ENCODE results near the gene CAMK1G. TPM values are rescaled to one million over a fixed set of nuclear protein-coding genes. Genes with fewer than 3 reads are reported as not detected.
A peak's percentile ranks its signal among the peaks of the same experiment; 100 is the strongest.

Gene CAMK1G
- total and polyA plus RNA-seq, 2 of the 4 experiments (the other 2 are of a cell fraction): 0.72 to 1.8 TPM

- no peak overlapping the region for H4K5ac ChIP-seq (ENCODE audit: low read depth, low read length)
- H3K9me3 ChIP-seq (ENCODE audit: control insufficient read depth, insufficient read depth, low read length): no peaks in the 10 kb centered on the region
- no peak overlapping the region for H4K91ac ChIP-seq (ENCODE audit: insufficient read depth, low read depth, low read length)
- dilution Hi-C loops (cut with HindIII; ENCODE audit: low sequenced_read_pairs, unreplicated experiment): no loop called here
- H3K56ac ChIP-seq (ENCODE audit: extremely low read depth, insufficient read depth, low read length): no peak overlapping the region
- no peak overlapping the region for H3K4me3 ChIP-seq (ENCODE audit: insufficient read depth, low read depth, low read length)
- no TSS peak for BruUV-seq (replicated peaks)
- H3K23ac ChIP-seq (ENCODE audit: low read depth, low read length): no peak overlapping the region
- peak overlapping the region; percentile 27 for H2AFZ ChIP-seq (replicated peaks; ENCODE audit: low read length, poor library complexity)
- CTCF ChIA-PET: interaction anchor here (0.6 to 0.7 kb wide), 2 partner anchors 12 to 72 kb away, joined by 3 read pairs; no protein-coding TSS in a partner anchor
- H4K8ac ChIP-seq (ENCODE audit: low read depth in 2 of 2, low read length in 2 of 2): no peak overlapping the region
- no peak for TF ChIP-seq CHD1 (IDR thresholded peaks at IDR 0.05; ENCODE audit: low read depth, low read length)
- no peak for TF ChIP-seq MXI1 (IDR thresholded peaks at IDR 0.05; ENCODE audit: borderline replicate concordance, low read depth, low read length)
- TF ChIP-seq RCOR1 (IDR thresholded peaks at IDR 0.05; ENCODE audit: insufficient replicate concordance, low read length): no peak
- TF ChIP-seq MAZ (IDR thresholded peaks at IDR 0.05; ENCODE audit: borderline replicate concordance, low read depth, low read length): no peak
- TF ChIP-seq RFX5 (IDR thresholded peaks at IDR 0.05; ENCODE audit: low read depth, low read length): no peak
- no peak for TF ChIP-seq CTCF (conservative IDR thresholded peaks at IDR 0.05; ENCODE audit: low read depth, low read length)
- TF ChIP-seq, protein P1, sequence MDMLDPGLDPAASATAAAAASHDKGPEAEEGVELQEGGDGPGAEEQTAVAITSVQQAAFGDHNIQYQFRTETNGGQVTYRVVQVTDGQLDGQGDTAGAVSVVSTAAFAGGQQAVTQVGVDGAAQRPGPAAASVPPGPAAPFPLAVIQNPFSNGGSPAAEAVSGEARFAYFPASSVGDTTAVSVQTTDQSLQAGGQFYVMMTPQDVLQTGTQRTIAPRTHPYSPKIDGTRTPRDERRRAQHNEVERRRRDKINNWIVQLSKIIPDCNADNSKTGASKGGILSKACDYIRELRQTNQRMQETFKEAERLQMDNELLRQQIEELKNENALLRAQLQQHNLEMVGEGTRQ (IDR thresholded peaks at IDR 0.05; ENCODE audit: low read depth, low read length): no peak
- no peak for TF ChIP-seq MAFK (IDR thresholded peaks at IDR 0.05; ENCODE audit: low read depth, low read length)
- TF ChIP-seq FOS (IDR thresholded peaks at IDR 0.05; ENCODE audit: low read depth, low read length): no peak
- no peak for TF ChIP-seq NFE2L2 (IDR thresholded peaks at IDR 0.05; ENCODE audit: low read depth, low read length)
- no peak for TF ChIP-seq POLR2A (IDR thresholded peaks at IDR 0.05; ENCODE audit: low read depth, low read length)
- no peak for TF ChIP-seq SMC3 (IDR thresholded peaks at IDR 0.05; ENCODE audit: low read depth, low read length)
- TF ChIP-seq CEBPB (IDR thresholded peaks at IDR 0.05; ENCODE audit: low read depth, low read length): no peak
- H3K27me3 ChIP-seq (ENCODE audit: control insufficient read depth, insufficient read depth, low read length): no peaks in the 10 kb centered on the region
- no peak overlapping the region for H3K4ac ChIP-seq (ENCODE audit: low read depth, low read length)
- in situ Hi-C loops (cut with MboI; ENCODE audit: low sequenced_read_pairs): no loop called here
- DNase-seq: peak; percentile 21
- no peak overlapping the region for H2BK20ac ChIP-seq (ENCODE audit: low read depth, low read length)
- no peaks in the 10 kb centered on the region for H3K36me3 ChIP-seq (ENCODE audit: control insufficient read depth, insufficient read depth, low read length)
- H3K4me1 ChIP-seq (ENCODE audit: control insufficient read depth, insufficient read depth, low read length): 0 out of 2 replicates have a peak, but pooled peaks cover 2% of the 10 kb centered on the region
- no peak overlapping the region for H2BK120ac ChIP-seq (ENCODE audit: low read depth, low read length)
- H4K20me1 ChIP-seq (ENCODE audit: insufficient read depth, low read length): no peaks in the 10 kb centered on the region
- H2AK5ac ChIP-seq (ENCODE audit: low read depth, low read length): no peak overlapping the region
- no peak overlapping the region for H3K18ac ChIP-seq (ENCODE audit: low read depth, low read length)
- no peaks in the 10 kb centered on the region for H3K79me1 ChIP-seq (ENCODE audit: low read depth in 1 of 2, low read length in 2 of 2)
- H3K9me1 ChIP-seq (ENCODE audit: insufficient read depth, low read length): no peaks in the 10 kb centered on the region; the same call in 1 of the 2 replicates
- H3K4me2 ChIP-seq (ENCODE audit: low read depth, low read length): no peak overlapping the region
- no peak overlapping the region for H3K27ac ChIP-seq (ENCODE audit: insufficient read depth, low read length)
- POLR2A ChIA-PET (ENCODE audit: unreplicated experiment): interaction anchor here (0.6 kb wide), 1 partner anchor 69 kb away, joined by 3 read pairs; no protein-coding TSS in a partner anchor
- ATAC-seq (ENCODE audit: low read depth): no peak
- WGBS, 2 experiments (ENCODE audit: extremely low coverage in 2 of 2, insufficient read length in 1 of 2): 87% methylated on average over 3 of the region's 20 CpGs; no CpG with 5 or more reads in 1 of the 2 experiments
- H3K9ac ChIP-seq (ENCODE audit: low read depth, low read length): no peak overlapping the region
- no peak overlapping the region for H2BK5ac ChIP-seq (ENCODE audit: low read depth, low read length, poor library complexity, severe bottlenecking)
- H2BK15ac ChIP-seq (ENCODE audit: low read depth, low read length): no peak overlapping the region
- intact Hi-C loops (cut with micrococcal nuclease): no loop called here
- no peak overlapping the region for H3K14ac ChIP-seq (replicated peaks; ENCODE audit: low read depth, low read length)
- H2AK9ac ChIP-seq (replicated peaks; ENCODE audit: low read depth, low read length, poor library complexity): no peak overlapping the region
These were observed 50.7 kb downstream of the CAMK1G start for GRCh38 chr1:209634005-209634737.

Data from IMR-90 (cell line).